Endometrial microvascular endothelial cells (primary cell): ENCODE measurements around the gene PTPRD. TPM values are rescaled to one million over a fixed set of nuclear protein-coding genes. Genes with fewer than 3 reads are reported as not detected.

Experiments used
- in situ Hi-C: cut with HindIII; loops from 2 replicates; pipeline ENCODE4 v1.10.0; 2017; ENCODE audit warnings: low sequenced_read_pairs, low pct_unique_long_range_greater_than_20kb; ENCODE audit errors: inconsistent ontology term
- total RNA-seq: library from RNA; depleted of rRNA; stranded (reverse); fragments of >200 nt; gene quantifications from one replicate; pipeline ENCODE4 v1.2.3, GENCODE V29; 2015; ENCODE audit errors: inconsistent ontology term

The PTPRD gene
- total RNA-seq, 1 donor from 2014 or later: under 0.01 TPM

DNA sequence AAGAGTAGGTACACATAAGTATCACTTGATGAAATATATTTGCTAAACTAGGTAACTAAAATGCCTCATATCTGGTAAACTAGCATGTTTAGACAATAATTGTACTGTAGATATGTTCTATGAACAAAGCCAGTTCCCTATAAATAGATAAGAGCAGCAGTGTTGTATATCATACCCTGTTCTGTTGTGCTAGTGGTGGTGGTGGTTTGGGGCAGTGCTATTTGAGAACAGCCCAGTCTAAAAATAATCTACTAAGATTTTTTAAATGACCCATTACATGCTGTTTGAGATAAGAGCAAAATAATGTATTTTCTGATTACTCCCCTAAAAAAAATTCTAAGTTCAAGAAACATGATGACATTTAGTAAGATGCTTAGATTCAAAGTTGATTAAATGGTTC lies 1984.0 kb downstream of the PTPRD start:
- in situ Hi-C loops: no loop called here

DNA sequence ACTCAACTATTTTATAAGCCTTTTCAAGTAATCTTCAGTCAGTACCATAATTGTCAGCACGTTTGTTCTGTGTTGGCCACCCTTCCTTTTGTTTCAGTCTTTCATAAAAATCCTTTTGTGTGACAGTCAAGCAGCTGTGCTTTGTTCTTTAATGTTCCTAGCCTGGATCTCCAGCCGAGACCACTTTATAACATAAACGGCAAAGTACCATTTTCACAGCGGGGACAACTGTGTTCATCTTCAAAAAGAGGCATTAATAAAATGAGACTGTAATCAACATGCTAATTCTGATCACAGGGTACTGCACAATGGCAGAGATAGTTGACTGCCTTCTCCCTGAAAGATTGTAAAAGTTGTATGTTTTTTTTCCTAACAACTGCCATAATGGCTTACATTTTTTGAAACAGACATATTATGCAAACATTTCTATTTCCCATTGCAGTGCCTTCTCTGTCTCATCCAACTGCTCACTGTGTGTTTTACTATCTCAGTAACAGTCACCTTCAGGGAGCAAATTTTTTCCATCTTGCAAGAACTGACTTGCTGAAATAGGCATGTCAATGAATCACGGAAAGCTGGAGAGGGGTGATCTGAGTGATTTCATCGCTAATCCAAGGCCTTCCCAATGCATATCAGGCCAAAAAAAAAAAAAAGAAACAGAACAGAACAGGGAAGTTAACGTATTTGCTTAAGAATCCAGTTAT lies 1984.7 kb downstream of the PTPRD start:
- in situ Hi-C loops: no loop called here

GRCh38 chr9:8622871-8623270 lies 1989.9 kb downstream of the PTPRD start:
- in situ Hi-C loops: no loop called here

GRCh38 chr9:8622222-8622802 lies 1990.5 kb downstream of the PTPRD start:
- in situ Hi-C loops: no loop called here

DNA sequence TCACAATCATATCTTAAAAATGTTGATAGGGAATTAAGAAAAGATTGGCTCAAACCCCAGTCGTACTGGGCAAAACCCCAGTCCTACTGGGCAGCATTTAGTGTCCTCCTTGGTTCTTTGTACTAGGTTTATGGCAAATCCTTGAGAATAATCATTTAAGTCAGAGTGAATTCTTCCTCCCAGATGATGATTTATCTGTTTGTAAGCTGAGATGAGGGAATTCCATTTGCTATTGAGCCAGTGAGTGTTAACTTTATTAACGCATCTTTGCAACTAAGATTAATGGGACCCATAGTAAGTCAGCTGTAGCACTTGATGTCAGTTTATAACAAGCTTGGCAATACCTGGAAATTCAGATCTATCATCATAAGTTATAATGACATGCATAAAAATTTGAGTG lies 1991.4 kb downstream of the PTPRD start:
- in situ Hi-C loops: no loop called here

- in situ Hi-C loops: no loop called here
These were observed 1996.4 kb downstream of the PTPRD start for GRCh38 chr9:8616414-8616813.

DNA sequence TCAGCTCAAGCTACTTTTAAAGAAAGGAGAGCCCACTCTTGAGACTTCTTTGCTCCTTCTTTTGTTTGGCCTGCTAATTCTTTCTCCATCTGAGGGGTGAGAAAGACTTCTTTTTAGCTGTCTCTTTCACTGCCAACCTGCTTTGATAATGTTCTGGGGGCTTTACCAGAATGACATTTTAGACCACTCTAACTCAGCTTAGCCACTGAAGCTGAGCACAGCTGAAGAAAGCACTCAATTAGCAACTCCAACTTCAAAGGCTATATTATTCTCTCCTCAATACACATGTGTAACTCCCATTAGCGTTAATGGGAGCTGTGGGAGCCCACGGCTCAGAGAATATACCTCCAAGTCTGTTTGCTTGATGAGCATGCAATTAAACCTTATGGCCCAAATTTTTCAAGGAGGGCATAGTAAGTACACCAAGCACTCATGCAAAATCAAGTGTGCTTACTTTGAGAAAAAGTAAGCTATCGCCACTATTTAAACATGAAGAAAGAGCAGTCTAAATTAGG lies 1997.8 kb downstream of the PTPRD start:
- in situ Hi-C loops: no loop called here

DNA sequence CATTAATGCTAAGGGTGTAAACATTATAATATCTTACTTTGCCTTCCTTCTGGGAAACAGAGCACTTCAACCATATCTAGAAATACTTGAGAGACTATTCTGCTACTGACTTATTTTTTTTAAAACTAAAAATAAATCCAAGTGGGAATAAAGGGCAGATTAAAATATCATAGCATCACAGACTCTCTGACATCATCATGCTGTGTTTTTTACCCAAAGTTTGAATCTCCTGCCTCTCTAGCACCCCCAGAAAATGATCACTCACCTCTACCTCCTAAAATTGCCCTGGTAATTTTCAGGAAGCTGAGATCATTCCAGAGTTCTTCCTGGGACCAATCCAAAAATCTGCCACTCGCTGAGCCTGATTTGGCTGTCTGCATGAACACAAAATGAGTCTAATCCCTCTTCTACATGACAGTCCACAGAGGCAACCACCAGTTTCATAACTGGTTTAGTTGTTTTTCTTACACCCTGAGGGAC lies 1999.4 kb downstream of the PTPRD start:
- in situ Hi-C loops: no loop called here

GRCh38 chr9:8611153-8611552 lies 2001.6 kb downstream of the PTPRD start:
- in situ Hi-C loops: no loop called here

- in situ Hi-C loops: no loop called here
These were observed 2002.5 kb downstream of the PTPRD start for GRCh38 chr9:8610256-8610655.

DNA sequence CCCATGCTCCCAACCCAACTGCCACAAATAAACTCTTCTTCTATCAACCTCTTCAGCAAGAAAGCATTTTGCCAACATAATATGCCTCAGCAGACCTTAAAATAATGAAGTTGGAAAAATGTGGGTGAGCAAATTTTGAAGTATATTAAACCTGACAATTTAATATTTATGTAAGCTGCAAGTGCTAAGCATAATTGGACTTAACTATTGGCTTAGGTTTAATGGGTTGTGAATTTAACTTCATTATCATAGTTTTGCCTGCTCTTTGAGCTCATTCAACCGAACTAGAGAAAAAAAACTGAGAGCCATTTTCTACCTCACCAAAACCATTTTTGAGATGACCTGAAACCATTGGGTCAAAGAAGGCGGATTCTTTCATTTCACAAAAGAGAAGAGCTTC lies 2007.7 kb downstream of the PTPRD start:
- in situ Hi-C loops: no loop called here

- in situ Hi-C loops: no loop called here
These were observed 2008.6 kb downstream of the PTPRD start for GRCh38 chr9:8604201-8604600.

DNA sequence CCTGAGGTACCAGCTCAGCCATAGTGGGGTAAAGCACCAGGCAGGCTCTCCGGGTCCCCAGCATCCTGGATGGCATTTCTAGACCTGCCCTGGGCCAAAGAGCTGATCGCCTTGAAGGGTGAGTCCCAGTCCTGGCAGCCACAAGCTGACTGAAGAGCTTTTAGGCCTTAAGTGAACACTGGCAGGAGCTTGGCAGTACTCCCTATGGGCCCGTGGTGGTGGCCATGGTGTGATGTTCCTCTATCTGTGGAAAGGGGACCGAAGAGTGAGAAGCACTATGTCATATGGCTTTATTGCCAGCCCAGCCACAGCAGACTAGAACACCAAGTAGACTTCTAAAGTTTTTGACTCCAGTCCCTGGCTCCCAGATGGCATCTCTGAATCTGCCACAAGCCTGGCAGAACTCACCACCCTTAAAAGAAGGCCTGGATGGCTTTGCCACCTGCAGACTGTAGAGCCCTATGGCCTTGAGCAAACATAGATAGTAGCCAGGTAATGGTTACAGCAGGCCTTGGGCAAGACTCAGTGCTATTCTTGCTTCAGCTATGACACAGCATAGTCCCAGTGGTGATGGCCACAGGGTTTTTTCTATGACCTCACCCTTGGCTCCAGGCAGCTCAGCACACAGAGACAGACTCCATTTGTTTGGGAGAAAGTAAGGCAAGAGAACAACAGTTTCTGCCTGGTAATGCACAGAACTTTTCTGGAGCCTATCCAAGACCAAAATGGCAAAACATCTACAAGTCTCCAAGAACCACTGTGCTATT lies 2011.7 kb downstream of the PTPRD start:
- in situ Hi-C loops: no loop called here

DNA sequence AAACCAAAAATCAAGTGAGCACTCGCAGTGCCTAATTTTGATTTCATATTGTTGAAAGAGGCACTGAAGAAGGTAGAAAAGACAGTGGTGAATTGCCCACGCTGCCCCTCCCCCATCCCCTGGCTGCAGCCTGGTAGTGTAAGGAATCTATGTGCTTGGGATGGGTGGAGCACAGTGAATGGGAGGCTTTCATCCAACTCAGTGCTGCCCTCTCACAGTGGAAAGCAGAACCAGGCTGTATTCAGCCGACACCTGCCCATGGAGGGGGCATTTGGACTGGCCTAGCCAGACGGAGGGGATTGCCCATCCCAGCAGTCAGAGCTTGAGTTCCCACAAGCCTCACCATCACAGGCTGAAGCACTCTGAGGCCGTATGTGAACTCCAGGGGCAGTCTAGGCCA lies 2012.9 kb downstream of the PTPRD start:
- in situ Hi-C loops: no loop called here

DNA sequence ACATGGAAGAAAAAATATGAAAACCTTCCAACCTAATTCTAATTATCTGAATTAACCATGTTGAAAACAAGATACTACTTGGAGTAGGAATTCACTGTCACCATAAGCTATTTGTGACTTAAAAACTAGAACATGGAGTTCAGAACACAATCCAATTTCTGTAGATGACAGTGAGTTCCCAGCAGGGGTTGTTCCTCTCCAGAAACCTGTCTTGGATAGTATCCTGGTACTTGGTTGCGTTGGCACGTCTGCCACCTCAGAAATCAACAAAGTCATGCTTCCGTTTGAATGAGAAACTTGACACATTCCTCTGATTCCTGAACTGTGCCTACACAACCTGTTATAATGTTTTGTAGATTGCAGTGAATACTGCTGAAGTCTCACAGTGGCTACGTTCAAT lies 2023.3 kb downstream of the PTPRD start:
- in situ Hi-C loops: no loop called here

- in situ Hi-C loops: no loop called here
These were observed 2027.8 kb downstream of the PTPRD start for GRCh38 chr9:8585036-8585435.

GRCh38 chr9:8579661-8580060 lies 2033.1 kb downstream of the PTPRD start:
- in situ Hi-C loops: no loop called here

DNA sequence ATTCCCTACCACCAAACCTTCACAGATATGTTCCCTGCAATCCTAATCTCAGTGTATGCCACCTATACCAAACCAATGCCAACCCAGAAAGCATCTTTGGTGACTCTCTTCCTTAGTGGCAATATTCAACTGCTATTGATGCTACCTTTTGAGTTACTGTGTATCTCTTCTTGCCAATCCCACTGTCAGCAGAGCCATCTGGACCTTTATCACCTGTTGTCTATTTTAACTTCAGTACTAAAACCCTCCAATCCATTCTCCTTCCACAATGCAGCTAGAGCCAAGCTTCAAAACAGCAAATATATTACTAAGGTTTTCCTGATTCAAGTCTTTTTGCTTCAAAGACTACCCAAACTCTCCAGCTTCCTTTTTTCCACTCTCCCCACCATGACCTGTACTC lies 2036.1 kb downstream of the PTPRD start:
- in situ Hi-C loops: no loop called here

DNA sequence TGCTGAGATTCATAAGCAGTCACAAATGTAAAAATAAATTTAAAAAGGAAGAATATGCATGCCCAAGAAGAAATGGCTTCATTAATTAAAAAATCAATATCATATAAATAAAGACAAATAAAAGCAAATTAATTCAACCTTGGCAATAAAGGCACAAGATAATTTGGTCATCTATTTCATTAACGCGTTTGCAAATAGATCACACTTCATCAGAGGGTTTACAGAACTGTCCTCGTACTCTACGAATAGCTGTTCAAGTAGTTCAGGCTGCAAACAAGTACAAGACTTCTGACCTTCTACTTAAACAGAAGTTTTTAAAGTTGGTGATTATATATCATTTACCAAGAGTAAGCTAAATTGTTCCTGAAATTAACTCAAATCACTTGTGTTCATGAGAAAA lies 2038.0 kb downstream of the PTPRD start:
- in situ Hi-C loops: no loop called here

GRCh38 chr9:8572209-8572608 lies 2040.6 kb downstream of the PTPRD start:
- in situ Hi-C loops: no loop called here
